Activated T-cell treated with anti-CD3 and anti-CD28 coated beads, Interleukin-2, amount 50 U/mL, for 72 hours (primary cell): ENCODE results near the gene HDDC3. TPM values are rescaled to one million over a fixed set of nuclear protein-coding genes. Genes with fewer than 3 reads are reported as not detected.

Experiments
- ATAC-seq, 2 donors: fragments of 150-1000 bp; cut with Tn5 transposase; replicated peaks in 1 of 2; 2 replicates each; pipeline ENCODE4 v1.10.0; 2021; ENCODE audit warnings: moderate library complexity in 2 of 2, mild to moderate bottlenecking in 1 of 2
- DNase-seq, 2 donors: peaks; one replicate each; pipeline ENCODE4 v3.0.0; 2021 to 2022; ENCODE audit warnings: mixed read lengths in 1 of 2
- H3K27ac Mint-ChIP-seq: one replicate; pipeline ENCODE4 v1.8.0; 2022; ENCODE audit warnings: mild to moderate bottlenecking, moderate library complexity, mixed read lengths
- H3K27me3 Mint-ChIP-seq: one replicate; pipeline ENCODE4 v1.8.0; 2022; ENCODE audit warnings: low read depth, mixed read lengths
- H3K36me3 Mint-ChIP-seq, 2 donors: one replicate each; pipeline ENCODE4 v1.8.0; 2022; ENCODE audit warnings: mixed read lengths in 2 of 2, mild to moderate bottlenecking in 1 of 2; ENCODE audit not compliant: insufficient read depth in 2 of 2
- H3K4me1 Mint-ChIP-seq: one replicate; pipeline ENCODE4 v1.8.0; 2022; ENCODE audit warnings: low read depth, mixed read lengths
- H3K4me3 Mint-ChIP-seq, 2 donors: one replicate each; pipeline ENCODE4 v1.8.0; 2022; ENCODE audit warnings: mild to moderate bottlenecking in 2 of 2, mixed read lengths in 2 of 2, moderate library complexity in 2 of 2
- H3K9me3 Mint-ChIP-seq, 2 donors: one replicate each; pipeline ENCODE4 v1.8.0; 2022; ENCODE audit warnings: mixed read lengths in 2 of 2
- total RNA-seq, 2 donors: library from RNA; stranded (reverse); gene quantifications; one replicate each; pipeline ENCODE4 v1.2.3, GENCODE V29; 2022

The HDDC3 gene
- total RNA-seq, 2 donors from 2014 or later, result 37.6 to 53.7 TPM

DNA sequence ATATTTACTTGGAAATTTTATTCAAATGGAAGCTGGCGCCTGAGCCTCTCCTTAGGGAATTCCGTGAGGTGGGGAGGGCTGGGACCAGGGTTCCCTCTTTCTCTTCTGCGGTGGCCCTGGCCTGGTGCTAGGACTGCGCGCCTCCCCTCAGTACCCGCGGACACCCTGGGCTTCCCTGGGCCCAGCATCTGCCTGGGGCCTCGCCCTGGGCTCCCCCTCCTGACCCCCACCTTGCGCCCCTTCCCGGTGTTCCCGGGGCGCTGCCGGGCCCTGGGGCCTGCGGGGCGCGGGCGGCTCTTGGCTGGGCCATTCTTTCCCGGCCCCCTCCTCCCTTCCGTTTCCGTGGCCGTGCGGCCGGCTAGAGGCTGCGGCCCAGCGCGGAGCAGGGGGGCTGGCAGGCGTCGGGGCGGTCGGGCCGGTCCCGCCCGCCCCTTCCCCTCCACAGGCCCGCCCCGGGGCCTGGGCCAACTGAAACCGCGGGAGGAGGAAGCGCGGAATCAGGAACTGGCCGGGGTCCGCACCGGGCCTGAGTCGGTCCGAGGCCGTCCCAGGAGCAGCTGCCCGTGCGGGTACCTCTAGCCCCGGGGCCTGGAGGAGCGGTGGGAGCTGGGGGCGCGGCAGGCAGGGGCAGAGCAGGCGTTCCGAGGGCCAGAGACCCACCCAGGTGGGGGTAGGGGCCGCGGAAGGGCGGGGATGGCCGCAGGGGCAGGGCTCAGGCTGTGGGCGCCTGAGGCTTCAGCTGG lies 48.2 kb downstream of the HDDC3 start, which contains the start of gene FES:
Gene FES (plus strand): TSS at position 529 of the 743 bp plus-strand sequence. CDS start 542 bp downstream, outside the sequence.
- peak within 1 kb of the TSS; percentile 28 to 66 for H3K4me3 Mint-ChIP-seq
- DNase-seq (peak in 1 of 2 donors; percentile 54), ATAC-seq (peak; percentile 10 to 11)
- H3K9me3 Mint-ChIP-seq, result no peaks in the 10 kb centered on the region
- H3K4me1 Mint-ChIP-seq, result peaks cover 57% of the 10 kb centered on the region
- H3K36me3 Mint-ChIP-seq, result peaks cover 11 to 14% of the 10 kb centered on the region in 2 donors
- H3K27me3 Mint-ChIP-seq, result no peaks in the 10 kb centered on the region
- peak within 1 kb of the TSS; percentile 86 for H3K27ac Mint-ChIP-seq

DNA sequence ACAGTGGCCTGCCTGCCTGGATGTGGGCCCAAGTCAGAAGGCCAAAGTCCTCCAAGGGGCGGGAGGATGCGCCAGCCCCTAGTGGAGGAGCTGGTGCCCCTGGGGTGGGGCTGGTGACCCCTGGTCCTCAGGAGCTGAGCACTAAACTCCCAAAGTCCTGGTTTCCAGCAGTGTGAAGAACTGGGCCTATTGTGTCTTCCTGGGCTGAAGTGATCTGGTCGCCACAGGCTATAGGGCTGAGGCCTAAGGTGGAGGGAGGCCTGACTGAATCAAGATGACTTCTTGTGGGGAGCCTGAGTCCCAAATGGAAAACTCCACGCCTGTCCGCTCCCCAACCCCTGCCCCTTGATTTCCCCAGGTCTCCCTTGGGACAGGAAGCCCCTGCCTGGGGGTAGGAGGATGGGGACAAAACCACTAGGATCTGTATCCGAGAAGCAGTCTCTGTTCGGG lies 48.8 kb downstream of the HDDC3 start:
- no peaks in the 10 kb centered on the region for H3K9me3 Mint-ChIP-seq
- no peaks in the 10 kb centered on the region for H3K27me3 Mint-ChIP-seq
- peak overlapping the region; percentile 14 to 54 for H3K4me3 Mint-ChIP-seq
- no peak for DNase-seq
- H3K27ac Mint-ChIP-seq, result peak overlapping the region; percentile 15
- ATAC-seq, result no peak
- H3K4me1 Mint-ChIP-seq, result peaks cover 60% of the 10 kb centered on the region
- peaks cover 11 to 14% of the 10 kb centered on the region in 2 donors for H3K36me3 Mint-ChIP-seq

DNA sequence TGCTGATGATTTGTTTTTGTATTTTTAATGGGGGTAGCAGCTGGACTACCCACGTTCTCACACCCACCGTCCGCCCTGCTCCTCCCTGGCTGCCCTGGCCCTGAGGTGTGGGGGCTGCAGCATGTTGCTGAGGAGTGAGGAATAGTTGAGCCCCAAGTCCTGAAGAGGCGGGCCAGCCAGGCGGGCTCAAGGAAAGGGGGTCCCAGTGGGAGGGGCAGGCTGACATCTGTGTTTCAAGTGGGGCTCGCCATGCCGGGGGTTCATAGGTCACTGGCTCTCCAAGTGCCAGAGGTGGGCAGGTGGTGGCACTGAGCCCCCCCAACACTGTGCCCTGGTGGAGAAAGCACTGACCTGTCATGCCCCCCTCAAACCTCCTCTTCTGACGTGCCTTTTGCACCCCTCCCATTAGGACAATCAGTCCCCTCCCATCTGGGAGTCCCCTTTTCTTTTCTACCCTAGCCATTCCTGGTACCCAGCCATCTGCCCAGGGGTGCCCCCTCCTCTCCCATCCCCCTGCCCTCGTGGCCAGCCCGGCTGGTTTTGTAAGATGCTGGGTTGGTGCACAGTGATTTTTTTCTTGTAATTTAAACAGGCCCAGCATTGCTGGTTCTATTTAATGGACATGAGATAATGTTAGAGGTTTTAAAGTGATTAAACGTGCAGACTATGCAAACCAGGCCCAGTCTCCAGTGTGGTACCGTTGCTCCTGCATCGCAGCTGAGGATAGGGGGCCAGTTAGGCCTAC lies 49.4 kb downstream of the HDDC3 start:
- no peaks in the 10 kb centered on the region for H3K27me3 Mint-ChIP-seq
- peaks cover 9 to 13% of the 10 kb centered on the region in 2 donors for H3K36me3 Mint-ChIP-seq
- peak overlapping the region; percentile 60 for H3K27ac Mint-ChIP-seq
- peak overlapping the region; percentile 14 to 54 for H3K4me3 Mint-ChIP-seq
- H3K4me1 Mint-ChIP-seq, result peaks cover 66% of the 10 kb centered on the region
- no peaks in the 10 kb centered on the region for H3K9me3 Mint-ChIP-seq
- DNase-seq (no peak), ATAC-seq (no peak)

- H3K4me3 Mint-ChIP-seq, result no peak overlapping the region
- peaks cover 6 to 16% of the 10 kb centered on the region in 2 donors for H3K36me3 Mint-ChIP-seq
- H3K27ac Mint-ChIP-seq, result no peak overlapping the region
- no peaks in the 10 kb centered on the region for H3K27me3 Mint-ChIP-seq
- no peak for ATAC-seq
- DNase-seq, result no peak
- H3K4me1 Mint-ChIP-seq, result peaks cover 69% of the 10 kb centered on the region
- H3K9me3 Mint-ChIP-seq, result no peaks in the 10 kb centered on the region
These were observed 50.2 kb downstream of the HDDC3 start for GRCh38 chr15:90881978-90882721.

- peaks cover 75% of the 10 kb centered on the region for H3K4me1 Mint-ChIP-seq
- H3K9me3 Mint-ChIP-seq, result no peaks in the 10 kb centered on the region
- DNase-seq (no peak), ATAC-seq (no peak)
- H3K36me3 Mint-ChIP-seq, result peaks cover 9 to 23% of the 10 kb centered on the region in 2 donors
- H3K4me3 Mint-ChIP-seq, result no peak overlapping the region
- no peak overlapping the region for H3K27ac Mint-ChIP-seq
- no peaks in the 10 kb centered on the region for H3K27me3 Mint-ChIP-seq
These were observed 51.0 kb downstream of the HDDC3 start for GRCh38 chr15:90881181-90881977.

- ATAC-seq, result no peak
- no peaks in the 10 kb centered on the region for H3K27me3 Mint-ChIP-seq
- no peak overlapping the region for H3K27ac Mint-ChIP-seq
- peaks cover 12 to 24% of the 10 kb centered on the region in 2 donors for H3K36me3 Mint-ChIP-seq
- no peak for DNase-seq
- no peaks in the 10 kb centered on the region for H3K9me3 Mint-ChIP-seq
- peaks cover 70% of the 10 kb centered on the region for H3K4me1 Mint-ChIP-seq
- no peak overlapping the region for H3K4me3 Mint-ChIP-seq
These were observed 51.8 kb downstream of the HDDC3 start for GRCh38 chr15:90880381-90881145.

Other genes with a start within 250 kb of the HDDC3 start
- gene BLM, start 215.2 kb downstream of the HDDC3 start, total RNA-seq, result 100 to 1,000 TPM in 1 of 2 donors, 10 to 100 TPM in 1; 90.9 to 101 TPM
- gene FURIN, start 64.0 kb downstream of the HDDC3 start, total RNA-seq, result 100 to 1,000 TPM; 604 to 721 TPM
- 10 to 100 TPM; 68.3 to 81.5 TPM for gene FES, start 48.0 kb downstream of the HDDC3 start, total RNA-seq
- gene MAN2A2, start 29.2 kb downstream of the HDDC3 start, total RNA-seq, result 100 to 1,000 TPM; 159 to 190 TPM
- 10 to 100 TPM; 65.9 to 76.8 TPM for gene UNC45A, start 2.7 kb upstream of the HDDC3 start, total RNA-seq
- gene RCCD1, start 22.3 kb upstream of the HDDC3 start, total RNA-seq, result 10 to 100 TPM; 26.2 to 27.6 TPM
- gene PRC1, start 62.0 kb upstream of the HDDC3 start, total RNA-seq, result 100 to 1,000 TPM; 111 to 115 TPM
- 10 to 100 TPM; 24.4 to 25.5 TPM for gene VPS33B, start 90.0 kb upstream of the HDDC3 start, total RNA-seq
- gene SV2B, start 167.7 kb upstream of the HDDC3 start, total RNA-seq, result under 1 TPM; 0.17 to 0.30 TPM